GM18907 (cell line): Measurements from ENCODE around the gene CTBP1.

ENCODE experiments used
- ATAC-seq: cut with Tn5 transposase; IDR thresholded peaks from one replicate; pipeline ENCODE4 v1.9.1; 2021; ENCODE audit warnings: mild to moderate bottlenecking, moderate library complexity; ENCODE audit not compliant: unreplicated experiment

Gene CTBP1

GRCh38 chr4:1166509-1167243 lies 82.3 kb downstream of the CTBP1 start:
- ATAC-seq = no peak

DNA sequence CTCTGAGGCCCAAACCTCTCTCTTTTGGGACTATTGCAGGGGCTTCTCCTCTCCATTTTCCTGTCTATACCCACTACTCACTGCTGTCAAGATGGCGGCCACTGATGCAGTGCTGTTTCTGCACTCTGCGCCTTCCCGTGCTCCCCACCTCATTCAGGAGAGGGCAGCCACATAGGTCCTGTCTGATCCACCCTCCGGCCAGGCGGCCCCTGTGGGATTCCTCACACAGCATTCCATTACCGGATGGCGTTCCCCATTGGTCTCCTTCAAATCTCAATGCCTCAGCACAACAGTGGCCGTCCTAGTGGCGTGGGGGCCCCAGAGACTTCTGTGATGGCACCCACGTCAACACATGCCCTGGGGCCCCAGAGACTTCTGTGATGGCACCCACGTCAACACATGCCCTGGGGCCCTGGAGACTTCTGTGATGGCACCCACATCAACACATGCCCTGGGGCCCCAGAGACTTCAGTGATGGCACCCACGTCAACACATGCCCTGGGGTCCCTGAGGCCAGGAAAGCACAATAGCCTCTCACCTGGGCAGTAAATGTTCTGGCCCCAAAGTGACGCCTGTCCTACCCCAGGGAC lies 83.9 kb downstream of the CTBP1 start:
- no peak for ATAC-seq

DNA sequence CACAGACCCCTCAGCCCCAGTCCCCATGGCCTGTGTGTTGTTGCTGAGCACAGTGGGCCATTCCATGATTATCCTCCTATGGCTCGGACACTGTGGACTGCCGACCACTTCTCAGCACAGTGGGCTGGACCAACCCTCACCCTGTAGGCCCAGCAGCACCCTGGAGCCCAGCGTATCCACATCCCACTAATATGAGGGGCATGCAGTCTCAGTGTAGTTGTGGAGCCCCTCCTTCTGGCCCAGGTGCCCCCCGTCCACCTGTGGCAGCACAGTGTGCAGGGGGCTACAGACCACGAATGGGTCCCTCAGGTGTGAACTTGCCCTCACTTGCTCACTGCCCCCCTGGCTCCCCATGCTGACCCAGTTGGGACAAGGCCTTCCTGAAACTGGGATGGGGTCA lies 84.5 kb downstream of the CTBP1 start:
- ATAC-seq = no peak

DNA sequence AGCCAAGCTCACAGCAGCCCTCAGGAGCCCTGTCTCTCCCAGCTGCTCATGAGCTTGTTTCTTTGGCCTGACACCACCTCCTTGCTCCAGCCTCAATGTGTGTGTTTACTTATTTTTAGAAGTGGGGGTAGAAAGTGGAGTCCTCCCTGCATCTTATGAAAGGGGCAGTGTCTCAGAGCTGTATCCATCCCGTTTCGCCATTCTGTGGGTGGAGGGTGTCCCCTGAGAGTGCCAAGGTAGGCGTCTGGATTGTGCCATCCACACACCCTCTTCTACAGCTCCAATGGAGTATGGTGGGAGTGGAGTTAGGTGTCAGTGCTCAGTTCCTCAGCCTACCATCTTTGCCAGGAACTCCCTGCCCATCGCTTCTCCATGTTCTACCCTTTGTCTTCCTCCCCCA lies 84.9 kb downstream of the CTBP1 start:
- no peak for ATAC-seq
